CD4-positive, alpha-beta T cell (primary cell): ENCODE results near the gene CX3CL1. TPM values are rescaled to one million over a fixed set of nuclear protein-coding genes. Genes with fewer than 3 reads are reported as not detected.

Source experiments
- ATAC-seq: fragments of 200-7000 bp; cut with Tn5 transposase; one replicate; pipeline ENCODE4 v1.10.0; 2022; ENCODE audit warnings: mild to moderate bottlenecking; ENCODE audit not compliant: poor library complexity
- CTCF ChIA-PET: fragments of 350-600 bp; sonication (Branson Sonifier 250); formaldehyde crosslinking; loops from one replicate; lab custom pipeline; 2021; ENCODE audit warnings: antibody characterized with exemption, inconsistent platforms; lab: Charles Lee
- POLR2A ChIA-PET: fragments of 350-600 bp; sonication (Branson Sonifier 250); formaldehyde crosslinking; loops from one replicate; lab custom pipeline; 2021; ENCODE audit warnings: antibody characterized with exemption, inconsistent platforms; lab: Charles Lee
- DNase-seq, 14 experiments: peaks; one replicate each; pipeline ENCODE4 v3.0.0-alpha.2; 2013 to 2020; ENCODE audit warnings: mixed read lengths in 2 of 14
- H3K27ac ChIP-seq, 2 donors: one replicate each; pipeline versions ENCODE4 v1.5.1 to v1.7.0; 2013; ENCODE audit warnings: low read length in 2 of 2, low read depth in 1 of 2, mild to moderate bottlenecking in 1 of 2
- H3K27me3 ChIP-seq, 2 experiments: 1 replicate in 1 of 2; 2 replicates in 1 of 2; pipeline versions ENCODE4 v1.6.1 to v1.7.0; 2013; ENCODE audit warnings: low read length in 2 of 2, control low read depth in 1 of 2, mild to moderate bottlenecking in 1 of 2, moderate library complexity in 1 of 2; ENCODE audit not compliant: insufficient read depth in 2 of 2, control insufficient read depth in 1 of 2
- H3K36me3 ChIP-seq: one replicate; pipeline ENCODE4 v1.6.1; 2013; ENCODE audit warnings: low read length, control low read depth; ENCODE audit not compliant: insufficient read depth
- H3K4me1 ChIP-seq: one replicate; pipeline ENCODE4 v1.6.1; 2013; ENCODE audit warnings: low read length, control low read depth; ENCODE audit not compliant: insufficient read depth
- H3K4me3 ChIP-seq: one replicate; pipeline ENCODE4 v1.5.1; 2013; ENCODE audit warnings: mild to moderate bottlenecking, low read length, moderate library complexity
- H3K9me3 ChIP-seq, 2 experiments: 1 replicate in 1 of 2; 2 replicates in 1 of 2; pipeline versions ENCODE4 v1.6.1 to v1.7.0; 2013; ENCODE audit warnings: low read length in 2 of 2, mild to moderate bottlenecking in 2 of 2, control low read depth in 1 of 2, moderate library complexity in 1 of 2; ENCODE audit not compliant: control insufficient read depth in 1 of 2, insufficient read depth in 1 of 2
- H3K27ac Mint-ChIP-seq: one replicate; pipeline ENCODE4 v1.8.0; 2020; ENCODE audit warnings: mixed read lengths
- H3K27me3 Mint-ChIP-seq: one replicate; pipeline ENCODE4 v1.8.0; 2021; ENCODE audit warnings: mixed read lengths
- H3K36me3 Mint-ChIP-seq: one replicate; pipeline ENCODE4 v1.8.0; 2021; ENCODE audit warnings: low read depth, mixed read lengths
- H3K4me1 Mint-ChIP-seq: one replicate; pipeline ENCODE4 v1.8.0; 2021; ENCODE audit warnings: low read depth, mixed read lengths
- H3K4me3 Mint-ChIP-seq: one replicate; pipeline ENCODE4 v1.8.0; 2020; ENCODE audit warnings: mild to moderate bottlenecking, mixed read lengths
- H3K9me3 Mint-ChIP-seq: one replicate; pipeline ENCODE4 v1.8.0; 2020; ENCODE audit warnings: mixed read lengths
- intact Hi-C, 2 experiments: fragments of 100-400 bp; cut with DNase I in 1 of 2; cut with micrococcal nuclease in 1 of 2; formaldehyde crosslinking; loops; one replicate each; pipeline versions ENCODE4 v1.15.1 to v1.9.0; 2023 to 2025; cut with DNase I, micrococcal nuclease
- total RNA-seq, 174 experiments: library from RNA in 2 of 174; stranded (reverse) in 2 of 174; gene quantifications; one replicate each; pipeline ENCODE4 v1.2.3 and lab custom pipeline; 2021 to 2026
- TF ChIP-seq, protein P1 (sequence below): fragments of 200-600 bp; IDR thresholded peaks from one replicate; pipeline ENCODE4 v1.8.0; 2022; ENCODE audit warnings: antibody characterized with exemption, mild to moderate bottlenecking

CX3CL1 gene
- total RNA-seq, 2 experiments from 2014 or later, result not detected

DNA sequence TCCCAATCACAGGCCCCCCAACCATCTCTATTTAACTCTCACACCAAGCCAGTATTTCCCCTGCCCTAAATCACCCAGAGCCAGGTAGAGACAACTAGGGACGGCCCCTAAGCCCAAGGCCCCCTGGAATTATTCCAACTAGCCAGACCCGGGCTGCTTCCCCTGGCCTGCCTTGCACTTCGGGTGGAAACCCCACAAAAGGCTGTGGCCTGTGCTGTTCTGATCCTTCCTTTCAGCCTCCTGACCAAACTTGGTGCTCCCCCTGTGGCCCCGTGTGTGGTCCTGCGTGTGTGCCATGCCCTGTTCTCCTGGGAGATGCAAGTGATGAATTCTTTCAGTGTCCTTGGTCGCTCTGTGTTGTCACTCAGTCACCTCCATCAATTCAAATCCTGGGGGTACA lies 47.2 kb downstream of the CX3CL1 start:
- Mint-ChIP-seq H3K4me1 (peaks cover 21% of the 10 kb centered on the region), H3K27ac (peak overlapping the region; percentile 31), H3K9me3 (no peaks in the 10 kb centered on the region), H3K36me3 (no peaks in the 10 kb centered on the region), H3K4me3 (no peak overlapping the region), H3K27me3 (no peaks in the 10 kb centered on the region)
- no peaks in the 10 kb centered on the region for H3K27me3 ChIP-seq
- H3K4me1 ChIP-seq, result peaks cover 27% of the 10 kb centered on the region
- no peaks in the 10 kb centered on the region for H3K36me3 ChIP-seq
- no peak for DNase-seq
- H3K4me3 ChIP-seq, result no peak overlapping the region
- ChIA-PET CTCF (interaction anchor here (1.4 to 4.9 kb wide), 3 partner anchors 100 to 141 kb away, joined by 4 to 72 read pairs (median 11); no protein-coding TSS in a partner anchor), POLR2A (interaction anchor here (1.1 to 3.8 kb wide), 3 partner anchors 28 to 119 kb away, joined by 3 to 31 read pairs (median 4); partner anchors contain the start of genes CIAPIN1 and COQ9)
- no peak overlapping the region for H3K27ac ChIP-seq
- no peak for ATAC-seq
- intact Hi-C loops, result loop anchor here (1.0 to 10.0 kb wide), 3 partner anchors 100 to 335 kb away; partner anchors contain the start of gene ARL2BP (in 1 of the 2)
- TF ChIP-seq, protein P1, sequence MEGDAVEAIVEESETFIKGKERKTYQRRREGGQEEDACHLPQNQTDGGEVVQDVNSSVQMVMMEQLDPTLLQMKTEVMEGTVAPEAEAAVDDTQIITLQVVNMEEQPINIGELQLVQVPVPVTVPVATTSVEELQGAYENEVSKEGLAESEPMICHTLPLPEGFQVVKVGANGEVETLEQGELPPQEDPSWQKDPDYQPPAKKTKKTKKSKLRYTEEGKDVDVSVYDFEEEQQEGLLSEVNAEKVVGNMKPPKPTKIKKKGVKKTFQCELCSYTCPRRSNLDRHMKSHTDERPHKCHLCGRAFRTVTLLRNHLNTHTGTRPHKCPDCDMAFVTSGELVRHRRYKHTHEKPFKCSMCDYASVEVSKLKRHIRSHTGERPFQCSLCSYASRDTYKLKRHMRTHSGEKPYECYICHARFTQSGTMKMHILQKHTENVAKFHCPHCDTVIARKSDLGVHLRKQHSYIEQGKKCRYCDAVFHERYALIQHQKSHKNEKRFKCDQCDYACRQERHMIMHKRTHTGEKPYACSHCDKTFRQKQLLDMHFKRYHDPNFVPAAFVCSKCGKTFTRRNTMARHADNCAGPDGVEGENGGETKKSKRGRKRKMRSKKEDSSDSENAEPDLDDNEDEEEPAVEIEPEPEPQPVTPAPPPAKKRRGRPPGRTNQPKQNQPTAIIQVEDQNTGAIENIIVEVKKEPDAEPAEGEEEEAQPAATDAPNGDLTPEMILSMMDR, result no peak
- H3K9me3 ChIP-seq, result no peaks in the 10 kb centered on the region

- H3K36me3 ChIP-seq, result no peaks in the 10 kb centered on the region
- no peak for DNase-seq
- Mint-ChIP-seq H3K27me3 (no peaks in the 10 kb centered on the region), H3K4me1 (peaks cover 14% of the 10 kb centered on the region), H3K36me3 (peaks cover 3% of the 10 kb centered on the region), H3K27ac (no peak overlapping the region), H3K4me3 (no peak overlapping the region), H3K9me3 (no peaks in the 10 kb centered on the region)
- no peak for ATAC-seq
- H3K4me1 ChIP-seq, result peaks cover 16% of the 10 kb centered on the region
- TF ChIP-seq, protein P1, result no peak
- no peak overlapping the region for H3K27ac ChIP-seq
- ChIA-PET POLR2A (interaction anchor here (0.8 to 2.5 kb wide), 2 partner anchors 12 to 25 kb away, joined by 3 to 8 read pairs; partner anchors contain the start of genes CIAPIN1 and COQ9), CTCF (no interaction called here)
- intact Hi-C loops, result no loop called here
- no peak overlapping the region for H3K4me3 ChIP-seq
- no peaks in the 10 kb centered on the region for H3K9me3 ChIP-seq
- H3K27me3 ChIP-seq, result no peaks in the 10 kb centered on the region
These were observed 50.0 kb downstream of the CX3CL1 start for GRCh38 chr16:57422026-57422944.

DNA sequence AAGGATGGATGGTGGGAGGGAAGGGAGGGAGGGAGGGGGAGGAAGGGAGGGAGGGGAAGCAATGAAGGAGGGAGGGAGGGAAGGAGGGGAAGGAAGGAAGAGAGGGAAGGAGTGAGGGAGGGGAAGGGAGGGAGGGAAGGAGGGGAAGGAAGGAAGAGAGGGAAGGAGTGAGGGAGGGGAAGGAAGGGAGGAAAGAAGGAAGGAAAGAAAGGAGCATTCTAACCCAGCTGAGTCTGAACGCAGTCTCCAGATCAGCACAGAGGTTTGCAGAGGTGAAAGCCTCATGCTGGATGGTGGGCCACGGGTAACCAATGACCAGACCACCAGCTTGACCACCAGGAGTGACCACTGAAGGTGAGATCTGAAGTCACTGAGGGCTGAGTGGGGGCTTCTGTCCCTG lies 50.9 kb downstream of the CX3CL1 start:
- DNase-seq (no peak), ATAC-seq (no peak)
- ChIA-PET CTCF (no interaction called here), POLR2A (interaction anchor here (0.7 kb wide), 1 partner anchor 27 kb away, joined by 3 read pairs; no protein-coding TSS in a partner anchor)
- no peaks in the 10 kb centered on the region for H3K9me3 ChIP-seq
- H3K27ac ChIP-seq, result no peak overlapping the region
- H3K4me1 ChIP-seq, result peaks cover 12% of the 10 kb centered on the region
- H3K27me3 ChIP-seq, result no peaks in the 10 kb centered on the region
- Mint-ChIP-seq H3K4me3 (no peak overlapping the region), H3K27me3 (no peaks in the 10 kb centered on the region), H3K4me1 (peaks cover 14% of the 10 kb centered on the region), H3K9me3 (no peaks in the 10 kb centered on the region), H3K36me3 (peaks cover 12% of the 10 kb centered on the region), H3K27ac (no peak overlapping the region)
- H3K36me3 ChIP-seq, result peaks cover 9% of the 10 kb centered on the region
- TF ChIP-seq, protein P1, result no peak
- H3K4me3 ChIP-seq, result no peak overlapping the region
- intact Hi-C loops, result no loop called here
